ENCODE measurements around the gene PDS5A.
"Not testable (repeated sequence)": the region's sequence is repeated elsewhere in the genome, so short reads cannot be mapped to it uniquely, and the experiment has no call there.

The PDS5A gene

DNA sequence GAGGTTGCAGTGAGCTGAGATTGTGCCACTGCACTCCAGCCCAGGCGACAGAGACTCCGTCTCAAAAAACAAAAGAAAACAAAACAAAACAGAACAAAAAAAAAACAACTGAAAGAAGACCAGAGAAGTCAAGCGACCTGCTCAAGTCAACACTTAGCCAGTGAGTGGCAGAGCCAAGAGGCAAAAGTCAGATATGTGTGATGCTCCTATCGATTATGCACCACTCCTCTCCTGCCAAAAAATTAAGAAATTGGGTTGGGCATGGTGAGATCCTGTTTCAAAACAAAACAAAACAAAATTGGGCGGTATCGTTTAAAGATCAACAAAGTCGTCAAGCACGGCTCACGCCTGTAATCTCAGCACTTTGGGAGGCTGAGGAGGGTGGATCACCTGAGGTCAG is 137.7 kb downstream of the PDS5A start:
- Histone ChIP-seq H3K36me3 (ENCODE audit: control insufficient read depth, insufficient read depth, low read length) (peaks cover 16% of the 10 kb centered on the region; the same call in 1 of the 2 replicates), H3K4me1 (ENCODE audit: control insufficient read depth, insufficient read depth, low read length) (no peaks in the 10 kb centered on the region), H3K4me3 (ENCODE audit: low read length) (no peak overlapping the region), H3K27ac (ENCODE audit: low read length) (no peak overlapping the region), H3K9me3 (ENCODE audit: control insufficient read depth, insufficient read depth, low read length) (no peaks in the 10 kb centered on the region), H3K27me3 (ENCODE audit: control insufficient read depth, insufficient read depth, low read length) (no peaks in the 10 kb centered on the region)
- DNase-seq (ENCODE audit: low read depth, low spot score), result no peak
- WGBS (ENCODE audit: insufficient coverage, insufficient read length), result no CpG with 5 or more reads among the region's 9 CpGs

- H3K36me3 ChIP-seq (ENCODE audit: control insufficient read depth, insufficient read depth, low read length), result peaks cover 16% of the 10 kb centered on the region; the same call in 1 of the 2 replicates
- H3K27me3 ChIP-seq (ENCODE audit: control insufficient read depth, insufficient read depth, low read length); H3K27ac ChIP-seq (ENCODE audit: low read length); H3K4me1 ChIP-seq (ENCODE audit: control insufficient read depth, insufficient read depth, low read length); DNase-seq (ENCODE audit: low read depth, low spot score); H3K4me3 ChIP-seq (ENCODE audit: low read length); H3K9me3 ChIP-seq (ENCODE audit: control insufficient read depth, insufficient read depth, low read length): not testable (repeated sequence)
- no CpG with 5 or more reads among the region's 11 CpGs for WGBS (ENCODE audit: insufficient coverage, insufficient read length)
Observed at GRCh38 chr4:39838431-39838830, 139.3 kb downstream of the PDS5A start.

GRCh38 chr4:39834269-39834668 is 143.4 kb downstream of the PDS5A start:
- no peaks in the 10 kb centered on the region for H3K9me3 ChIP-seq (ENCODE audit: control insufficient read depth, insufficient read depth, low read length)
- H3K4me3 ChIP-seq (ENCODE audit: low read length), result no peak overlapping the region
- no peaks in the 10 kb centered on the region for H3K4me1 ChIP-seq (ENCODE audit: control insufficient read depth, insufficient read depth, low read length)
- WGBS (ENCODE audit: insufficient coverage, insufficient read length), result no CpG with 5 or more reads among the region's 1 CpG
- H3K27ac ChIP-seq (ENCODE audit: low read length), result no peak overlapping the region
- DNase-seq (ENCODE audit: low read depth, low spot score), result no peak
- no peaks in the 10 kb centered on the region for H3K27me3 ChIP-seq (ENCODE audit: control insufficient read depth, insufficient read depth, low read length)
- H3K36me3 ChIP-seq (ENCODE audit: control insufficient read depth, insufficient read depth, low read length), result peaks cover 9% of the 10 kb centered on the region; the same call in 1 of the 2 replicates

DNA sequence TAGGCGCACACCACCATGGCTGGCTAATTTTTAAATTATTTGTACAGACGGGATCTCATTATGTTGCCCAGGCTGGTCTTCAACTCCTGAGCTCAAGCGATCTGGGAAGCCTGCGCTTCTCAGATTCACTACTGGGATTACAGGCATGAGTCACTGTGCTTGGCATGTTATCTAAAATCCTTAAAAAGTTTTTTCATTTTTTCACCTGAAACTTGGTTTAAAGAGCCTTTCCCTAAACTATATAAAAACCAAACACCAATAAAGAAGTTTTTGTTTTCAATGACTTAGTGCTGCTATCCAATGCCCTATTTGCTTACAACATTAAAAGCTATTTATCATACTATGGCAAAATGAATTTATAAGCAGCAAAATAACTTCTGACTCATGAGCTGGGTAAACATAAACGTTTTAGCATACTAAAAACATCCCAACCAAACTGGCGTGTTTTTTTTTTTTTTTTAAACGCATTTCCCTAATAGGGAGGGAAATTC is 151.9 kb downstream of the PDS5A start:
- Histone ChIP-seq H3K36me3 (ENCODE audit: control insufficient read depth, insufficient read depth, low read length) (no peaks in the 10 kb centered on the region; the same call in 1 of the 2 replicates), H3K9me3 (ENCODE audit: control insufficient read depth, insufficient read depth, low read length) (no peaks in the 10 kb centered on the region), H3K27ac (ENCODE audit: low read length) (no peak overlapping the region), H3K4me1 (ENCODE audit: control insufficient read depth, insufficient read depth, low read length) (no peaks in the 10 kb centered on the region), H3K27me3 (ENCODE audit: control insufficient read depth, insufficient read depth, low read length) (no peaks in the 10 kb centered on the region), H3K4me3 (ENCODE audit: low read length) (no peak overlapping the region)
- no peak for DNase-seq (ENCODE audit: low read depth, low spot score)
- WGBS (ENCODE audit: insufficient coverage, insufficient read length), result no CpG with 5 or more reads among the region's 7 CpGs

DNA sequence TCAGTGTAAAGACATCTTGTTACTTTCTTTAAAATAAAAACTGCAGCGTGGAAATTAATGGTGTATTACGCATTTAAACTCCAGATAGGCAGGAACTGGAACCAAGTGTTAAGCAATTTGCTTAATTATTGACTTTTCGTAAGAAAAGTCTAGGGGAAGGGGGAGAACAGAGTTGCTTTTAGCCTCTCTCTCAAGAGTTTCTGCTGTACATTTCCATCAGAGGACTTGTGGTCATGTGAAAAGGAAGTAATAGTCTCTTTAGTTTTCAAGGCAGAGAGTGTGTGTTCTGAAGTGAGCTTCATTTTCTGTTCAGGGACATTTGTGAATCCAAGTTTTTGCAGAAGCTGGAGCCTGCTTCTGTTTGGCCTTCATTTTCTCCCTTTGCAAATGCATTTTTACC is 152.6 kb downstream of the PDS5A start:
- no peak for DNase-seq (ENCODE audit: low read depth, low spot score)
- no peak overlapping the region for H3K4me3 ChIP-seq (ENCODE audit: low read length)
- WGBS (ENCODE audit: insufficient coverage, insufficient read length), result no CpG with 5 or more reads among the region's 3 CpGs
- H3K4me1 ChIP-seq (ENCODE audit: control insufficient read depth, insufficient read depth, low read length), result no peaks in the 10 kb centered on the region
- H3K9me3 ChIP-seq (ENCODE audit: control insufficient read depth, insufficient read depth, low read length), result no peaks in the 10 kb centered on the region
- no peak overlapping the region for H3K27ac ChIP-seq (ENCODE audit: low read length)
- H3K36me3 ChIP-seq (ENCODE audit: control insufficient read depth, insufficient read depth, low read length), result no peaks in the 10 kb centered on the region; the same call in 1 of the 2 replicates
- H3K27me3 ChIP-seq (ENCODE audit: control insufficient read depth, insufficient read depth, low read length), result no peaks in the 10 kb centered on the region

DNA sequence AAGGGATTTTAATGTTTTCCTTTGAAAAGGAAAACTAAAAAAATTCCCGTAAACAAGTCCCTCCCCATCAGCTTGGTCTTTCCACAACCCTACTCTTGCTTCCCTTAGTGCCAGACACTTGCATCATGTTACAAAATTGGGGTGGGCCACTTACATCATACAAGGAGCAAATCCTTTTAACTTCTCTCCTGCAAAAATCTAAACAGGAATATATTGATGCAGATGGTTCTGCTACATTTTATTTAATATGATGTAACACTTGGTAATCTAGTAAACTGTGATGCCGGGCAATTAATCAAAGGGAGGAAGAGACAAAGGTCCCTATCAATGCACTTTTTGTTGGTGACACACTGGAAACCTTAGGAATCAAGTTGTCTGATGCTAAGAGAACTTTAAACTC is 154.5 kb downstream of the PDS5A start:
- no CpG with 5 or more reads among the region's 2 CpGs for WGBS (ENCODE audit: insufficient coverage, insufficient read length)
- Histone ChIP-seq H3K4me3 (ENCODE audit: low read length) (no peak overlapping the region), H3K9me3 (ENCODE audit: control insufficient read depth, insufficient read depth, low read length) (no peaks in the 10 kb centered on the region), H3K4me1 (ENCODE audit: control insufficient read depth, insufficient read depth, low read length) (no peaks in the 10 kb centered on the region), H3K27ac (ENCODE audit: low read length) (no peak overlapping the region), H3K36me3 (ENCODE audit: control insufficient read depth, insufficient read depth, low read length) (no peaks in the 10 kb centered on the region), H3K27me3 (ENCODE audit: control insufficient read depth, insufficient read depth, low read length) (no peaks in the 10 kb centered on the region)
- no peak for DNase-seq (ENCODE audit: low read depth, low spot score)

DNA sequence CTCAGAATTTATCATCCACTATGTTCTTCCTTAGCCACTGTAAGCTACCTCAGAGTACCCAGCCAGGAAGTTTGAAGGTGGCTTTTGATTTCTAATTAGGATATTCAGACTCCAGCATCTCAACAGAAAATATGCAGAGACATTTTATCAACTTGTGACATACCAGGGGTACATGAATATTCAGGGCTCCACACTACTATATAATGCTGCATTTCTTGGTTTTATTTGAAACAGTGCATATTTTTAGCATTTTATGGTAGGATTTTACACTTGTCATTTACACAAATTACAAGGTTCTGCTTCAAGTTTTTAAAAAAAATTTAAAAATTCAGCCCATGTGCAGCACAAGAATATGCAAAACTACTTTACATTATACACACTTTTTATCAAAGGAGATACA is 155.0 kb downstream of the PDS5A start:
- Histone ChIP-seq H3K27ac (ENCODE audit: low read length) (no peak overlapping the region), H3K4me1 (ENCODE audit: control insufficient read depth, insufficient read depth, low read length) (no peaks in the 10 kb centered on the region), H3K4me3 (ENCODE audit: low read length) (no peak overlapping the region), H3K9me3 (ENCODE audit: control insufficient read depth, insufficient read depth, low read length) (no peaks in the 10 kb centered on the region), H3K36me3 (ENCODE audit: control insufficient read depth, insufficient read depth, low read length) (no peaks in the 10 kb centered on the region), H3K27me3 (ENCODE audit: control insufficient read depth, insufficient read depth, low read length) (no peaks in the 10 kb centered on the region)
- no peak for DNase-seq (ENCODE audit: low read depth, low spot score)

DNA sequence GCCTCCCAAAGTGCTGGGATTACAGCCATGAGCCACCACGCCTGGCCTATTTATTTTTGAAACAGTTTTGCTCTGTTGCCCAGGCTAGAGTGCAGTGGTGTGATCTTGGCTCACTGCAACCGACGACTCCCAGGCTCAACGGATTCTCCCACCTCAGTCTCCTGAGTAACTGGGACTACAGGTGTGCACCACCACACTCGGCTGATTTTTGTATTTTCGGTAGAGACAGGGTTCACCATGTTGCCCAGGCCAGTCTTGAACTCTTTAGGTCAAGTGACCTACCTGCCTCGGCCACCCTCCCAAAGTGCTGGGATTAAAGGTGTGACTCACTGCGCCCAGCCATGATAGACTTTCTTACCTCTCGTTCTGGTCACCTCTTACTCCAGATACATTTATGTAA is 155.8 kb downstream of the PDS5A start:
- no peaks in the 10 kb centered on the region for H3K9me3 ChIP-seq (ENCODE audit: control insufficient read depth, insufficient read depth, low read length)
- H3K4me1 ChIP-seq (ENCODE audit: control insufficient read depth, insufficient read depth, low read length), result no peaks in the 10 kb centered on the region
- H3K27ac ChIP-seq (ENCODE audit: low read length), result no peak overlapping the region
- no peak overlapping the region for H3K4me3 ChIP-seq (ENCODE audit: low read length)
- DNase-seq (ENCODE audit: low read depth, low spot score), result no peak
- H3K36me3 ChIP-seq (ENCODE audit: control insufficient read depth, insufficient read depth, low read length), result no peaks in the 10 kb centered on the region
- H3K27me3 ChIP-seq (ENCODE audit: control insufficient read depth, insufficient read depth, low read length), result no peaks in the 10 kb centered on the region
- WGBS (ENCODE audit: insufficient coverage, insufficient read length), result no CpG with 5 or more reads among the region's 9 CpGs

- Histone ChIP-seq H3K4me1 (ENCODE audit: control insufficient read depth, insufficient read depth, low read length) (no peaks in the 10 kb centered on the region), H3K27ac (ENCODE audit: low read length) (no peak overlapping the region), H3K27me3 (ENCODE audit: control insufficient read depth, insufficient read depth, low read length) (no peaks in the 10 kb centered on the region), H3K9me3 (ENCODE audit: control insufficient read depth, insufficient read depth, low read length) (no peaks in the 10 kb centered on the region), H3K4me3 (ENCODE audit: low read length) (no peak overlapping the region), H3K36me3 (ENCODE audit: control insufficient read depth, insufficient read depth, low read length) (no peaks in the 10 kb centered on the region)
- no CpG with 5 or more reads among the region's 5 CpGs for WGBS (ENCODE audit: insufficient coverage, insufficient read length)
- DNase-seq (ENCODE audit: low read depth, low spot score), result no peak
Observed at GRCh38 chr4:39820186-39820585, 157.5 kb downstream of the PDS5A start.

DNA sequence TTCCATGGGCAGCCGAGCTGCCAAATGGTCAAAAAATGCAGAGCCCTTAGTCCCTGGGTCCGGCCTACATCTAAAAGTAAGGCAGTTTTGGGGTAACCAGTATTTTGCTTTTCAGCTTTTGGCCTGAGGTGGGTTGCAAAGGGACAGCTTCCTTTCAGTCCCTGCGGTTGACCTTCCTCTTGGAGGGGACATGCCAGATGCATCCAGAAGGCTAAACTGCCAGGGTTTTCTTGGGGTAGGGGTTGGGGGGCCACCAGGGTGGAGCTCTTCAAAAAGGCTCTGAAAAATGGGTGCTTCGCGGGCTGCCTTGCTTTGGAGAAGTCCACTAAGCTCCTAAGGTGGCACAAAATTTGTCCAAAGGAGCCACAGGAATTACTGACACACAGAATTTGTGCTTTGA is 159.1 kb downstream of the PDS5A start:
- DNase-seq (ENCODE audit: low read depth, low spot score), result no peak
- no peak overlapping the region for H3K4me3 ChIP-seq (ENCODE audit: low read length)
- H3K27ac ChIP-seq (ENCODE audit: low read length), result no peak overlapping the region
- H3K36me3 ChIP-seq (ENCODE audit: control insufficient read depth, insufficient read depth, low read length), result no peaks in the 10 kb centered on the region
- no peaks in the 10 kb centered on the region for H3K9me3 ChIP-seq (ENCODE audit: control insufficient read depth, insufficient read depth, low read length)
- no CpG with 5 or more reads among the region's 5 CpGs for WGBS (ENCODE audit: insufficient coverage, insufficient read length)
- H3K27me3 ChIP-seq (ENCODE audit: control insufficient read depth, insufficient read depth, low read length), result no peaks in the 10 kb centered on the region
- no peaks in the 10 kb centered on the region for H3K4me1 ChIP-seq (ENCODE audit: control insufficient read depth, insufficient read depth, low read length)

GRCh38 chr4:39814403-39815185 is 163.1 kb downstream of the PDS5A start:
- no peak for DNase-seq (ENCODE audit: low read depth, low spot score)
- Histone ChIP-seq H3K27me3 (ENCODE audit: control insufficient read depth, insufficient read depth, low read length) (no peaks in the 10 kb centered on the region), H3K27ac (ENCODE audit: low read length) (no peak overlapping the region), H3K4me1 (ENCODE audit: control insufficient read depth, insufficient read depth, low read length) (no peaks in the 10 kb centered on the region), H3K36me3 (ENCODE audit: control insufficient read depth, insufficient read depth, low read length) (no peaks in the 10 kb centered on the region), H3K4me3 (ENCODE audit: low read length) (no peak overlapping the region), H3K9me3 (ENCODE audit: control insufficient read depth, insufficient read depth, low read length) (no peaks in the 10 kb centered on the region)
- WGBS (ENCODE audit: insufficient coverage, insufficient read length), result 100% methylated on average over 1 of the region's 7 CpGs
